NCI-H82 (cell line): Measurements from ENCODE around the gene SLC9A9.
"Not testable (repeated sequence)": the region's sequence is repeated elsewhere in the genome, so short reads cannot be mapped to it uniquely, and the experiment has no call there.

Experiments used
- DNase-seq: peaks from one replicate; lab custom pipeline; 2025; lab: John Stamatoyannopoulos, UW

The SLC9A9 gene

GRCh38 chr3:143551761-143552160 is 296.5 kb downstream of the SLC9A9 start:
- DNase-seq = no peak

- DNase-seq = no peak
Measured at GRCh38 chr3:143548861-143549497, 299.3 kb downstream of the SLC9A9 start.

GRCh38 chr3:143548393-143548792 is 299.9 kb downstream of the SLC9A9 start:
- DNase-seq = no peak

GRCh38 chr3:143538577-143538981 is 309.7 kb downstream of the SLC9A9 start:
- DNase-seq = no peak

- DNase-seq = no peak
Measured at GRCh38 chr3:143538061-143538460, 310.2 kb downstream of the SLC9A9 start.

- no peak for DNase-seq
Measured at GRCh38 chr3:143536817-143537535, 311.3 kb downstream of the SLC9A9 start.

- no peak for DNase-seq
Measured at GRCh38 chr3:143535994-143536784, 312.1 kb downstream of the SLC9A9 start.

- DNase-seq = no peak
Measured at GRCh38 chr3:143533391-143533790, 314.9 kb downstream of the SLC9A9 start.

- no peak for DNase-seq
Measured at GRCh38 chr3:143532091-143532490, 316.2 kb downstream of the SLC9A9 start.

- no peak for DNase-seq
Measured at GRCh38 chr3:143531101-143531500, 317.2 kb downstream of the SLC9A9 start.

GRCh38 chr3:143529798-143530197 is 318.5 kb downstream of the SLC9A9 start:
- DNase-seq = no peak

GRCh38 chr3:143529018-143529478 is 319.2 kb downstream of the SLC9A9 start:
- DNase-seq = no peak

- DNase-seq = no peak
Measured at GRCh38 chr3:143526011-143526545, 322.2 kb downstream of the SLC9A9 start.

GRCh38 chr3:143525408-143525807 is 322.9 kb downstream of the SLC9A9 start:
- no peak for DNase-seq

- no peak for DNase-seq
Measured at GRCh38 chr3:143521803-143522202, 326.5 kb downstream of the SLC9A9 start.

- not testable (repeated sequence) for DNase-seq
Measured at GRCh38 chr3:143517131-143517530, 331.1 kb downstream of the SLC9A9 start.

GRCh38 chr3:143514874-143515273 is 333.4 kb downstream of the SLC9A9 start:
- DNase-seq = no peak

GRCh38 chr3:143514109-143514508 is 334.2 kb downstream of the SLC9A9 start:
- no peak for DNase-seq

- DNase-seq = no peak
Measured at GRCh38 chr3:143511174-143511879, 336.9 kb downstream of the SLC9A9 start.

- no peak for DNase-seq
Measured at GRCh38 chr3:143510601-143511000, 337.7 kb downstream of the SLC9A9 start.

GRCh38 chr3:143507735-143508580 is 340.3 kb downstream of the SLC9A9 start:
- DNase-seq = no peak
